GM12892 (cell line): Measurements from ENCODE around the gene CD81.

Experiments
- POLR2A ChIP-seq: IDR thresholded peaks from 2 replicates; pipeline ENCODE4 v1.6.1; 2011; ENCODE audit warnings: low read depth, low read length, control low read depth
- POLR2AphosphoS5 ChIP-seq: IDR thresholded peaks from 2 replicates; pipeline ENCODE4 v1.6.1; 2011; ENCODE audit warnings: low read depth, low read length, control low read depth
- TAF1 ChIP-seq: IDR thresholded peaks from 2 replicates; pipeline ENCODE4 v1.6.1; 2011; ENCODE audit warnings: low read depth, mild to moderate bottlenecking, control low read depth, low read length, borderline replicate concordance

DNA sequence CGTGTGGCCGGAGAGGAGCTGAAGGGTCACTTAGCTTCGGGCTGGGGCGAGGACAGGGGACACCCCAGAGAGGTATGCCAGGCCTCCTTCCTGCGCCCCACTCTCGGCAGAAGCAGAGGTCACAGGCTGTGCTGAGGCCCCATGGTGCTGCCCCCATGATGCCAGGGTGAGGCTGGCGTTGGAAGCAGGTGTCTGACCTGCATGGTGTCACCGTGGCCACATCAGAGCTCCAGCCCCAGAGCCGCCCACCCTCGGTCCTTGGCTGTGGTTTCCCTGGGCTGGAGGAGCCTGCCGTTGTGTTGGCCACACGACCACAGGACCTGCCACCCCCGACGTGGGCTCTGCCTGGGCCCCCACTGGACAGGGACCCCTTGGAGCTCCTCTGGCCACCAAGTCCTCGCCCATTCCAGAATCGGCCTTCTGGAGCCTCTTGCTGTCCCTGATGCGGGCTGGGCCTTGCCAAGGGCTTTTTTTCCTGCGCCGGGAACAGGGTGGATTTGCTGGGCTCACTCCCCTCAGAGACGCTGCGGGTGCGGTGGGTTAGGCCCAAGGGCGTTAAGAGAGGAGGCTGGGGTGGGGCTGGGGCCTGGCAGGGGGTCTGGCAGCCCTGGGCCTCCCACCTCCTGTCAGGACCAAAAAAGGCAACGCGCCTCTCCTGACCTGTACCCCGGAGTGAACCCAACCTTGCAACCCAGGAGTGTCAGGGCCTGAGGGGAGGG lies 15.3 kb downstream of the CD81 start:
- TF ChIP-seq POLR2A, result no peak
- TF ChIP-seq POLR2AphosphoS5, result no peak
- no peak for TF ChIP-seq TAF1
